Astrocyte of the spinal cord (primary cell): ENCODE data around the gene FOXC1.
A peak's percentile ranks its signal among the peaks of the same experiment; 100 is the strongest.

Source experiments
- DNase-seq: peaks from one replicate; pipeline ENCODE4 v3.0.0; 2011; ENCODE audit warnings: low read depth, low spot score
- H3K4me3 ChIP-seq: 2 replicates; pipeline ENCODE4 v1.5.1; 2011; ENCODE audit warnings: low read depth, mild to moderate bottlenecking, low read length, moderate library complexity
- in situ Hi-C: cut with HindIII; loops from 2 replicates; pipeline ENCODE4 v1.10.0; 2017; ENCODE audit warnings: low sequenced_read_pairs
- TF ChIP-seq, protein P1 (sequence below): IDR thresholded peaks from 2 replicates; pipeline ENCODE4 v1.5.1; 2012; ENCODE audit warnings: low read depth, mild to moderate bottlenecking, low read length, inconsistent platforms

The FOXC1 gene

DNA sequence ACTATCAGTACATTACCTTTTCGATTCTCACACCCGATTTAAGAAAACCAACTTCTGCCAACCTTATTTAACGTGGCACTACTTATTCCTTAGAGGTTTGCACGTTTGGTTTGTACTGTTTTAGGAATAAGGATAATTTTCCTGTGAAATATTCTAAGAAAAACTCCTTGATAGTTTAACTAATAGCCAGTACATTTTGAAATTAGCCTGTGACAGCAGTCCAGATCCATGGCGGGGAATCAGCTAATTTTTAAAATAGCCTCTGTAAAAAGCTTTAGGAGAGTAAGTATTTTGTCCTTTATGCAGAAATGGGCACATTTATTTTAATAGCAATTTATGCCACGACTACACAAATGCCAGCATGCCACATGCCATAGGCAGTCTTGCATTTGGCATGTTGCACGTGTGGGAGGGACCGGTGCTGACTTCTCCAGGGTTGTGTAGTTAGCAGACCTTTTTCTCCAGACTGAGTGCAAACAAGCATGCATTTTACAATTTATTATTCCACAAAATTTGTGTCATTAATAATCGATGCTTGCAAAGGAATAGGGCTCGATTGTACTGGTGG is 6.2 kb downstream of the FOXC1 start:
- in situ Hi-C loops, result no loop called here
- TF ChIP-seq, protein P1, sequence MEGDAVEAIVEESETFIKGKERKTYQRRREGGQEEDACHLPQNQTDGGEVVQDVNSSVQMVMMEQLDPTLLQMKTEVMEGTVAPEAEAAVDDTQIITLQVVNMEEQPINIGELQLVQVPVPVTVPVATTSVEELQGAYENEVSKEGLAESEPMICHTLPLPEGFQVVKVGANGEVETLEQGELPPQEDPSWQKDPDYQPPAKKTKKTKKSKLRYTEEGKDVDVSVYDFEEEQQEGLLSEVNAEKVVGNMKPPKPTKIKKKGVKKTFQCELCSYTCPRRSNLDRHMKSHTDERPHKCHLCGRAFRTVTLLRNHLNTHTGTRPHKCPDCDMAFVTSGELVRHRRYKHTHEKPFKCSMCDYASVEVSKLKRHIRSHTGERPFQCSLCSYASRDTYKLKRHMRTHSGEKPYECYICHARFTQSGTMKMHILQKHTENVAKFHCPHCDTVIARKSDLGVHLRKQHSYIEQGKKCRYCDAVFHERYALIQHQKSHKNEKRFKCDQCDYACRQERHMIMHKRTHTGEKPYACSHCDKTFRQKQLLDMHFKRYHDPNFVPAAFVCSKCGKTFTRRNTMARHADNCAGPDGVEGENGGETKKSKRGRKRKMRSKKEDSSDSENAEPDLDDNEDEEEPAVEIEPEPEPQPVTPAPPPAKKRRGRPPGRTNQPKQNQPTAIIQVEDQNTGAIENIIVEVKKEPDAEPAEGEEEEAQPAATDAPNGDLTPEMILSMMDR, result no peak
- H3K4me3 ChIP-seq, result peak overlapping the region; percentile 62
- no peak for DNase-seq

GRCh38 chr6:1616701-1617463 is 7.2 kb downstream of the FOXC1 start:
- TF ChIP-seq, protein P1, result no peak
- in situ Hi-C loops, result no loop called here
- H3K4me3 ChIP-seq, result no peak overlapping the region
- DNase-seq, result no peak

GRCh38 chr6:1617466-1618310 is 8.0 kb downstream of the FOXC1 start:
- H3K4me3 ChIP-seq, result no peak overlapping the region
- in situ Hi-C loops, result no loop called here

DNA sequence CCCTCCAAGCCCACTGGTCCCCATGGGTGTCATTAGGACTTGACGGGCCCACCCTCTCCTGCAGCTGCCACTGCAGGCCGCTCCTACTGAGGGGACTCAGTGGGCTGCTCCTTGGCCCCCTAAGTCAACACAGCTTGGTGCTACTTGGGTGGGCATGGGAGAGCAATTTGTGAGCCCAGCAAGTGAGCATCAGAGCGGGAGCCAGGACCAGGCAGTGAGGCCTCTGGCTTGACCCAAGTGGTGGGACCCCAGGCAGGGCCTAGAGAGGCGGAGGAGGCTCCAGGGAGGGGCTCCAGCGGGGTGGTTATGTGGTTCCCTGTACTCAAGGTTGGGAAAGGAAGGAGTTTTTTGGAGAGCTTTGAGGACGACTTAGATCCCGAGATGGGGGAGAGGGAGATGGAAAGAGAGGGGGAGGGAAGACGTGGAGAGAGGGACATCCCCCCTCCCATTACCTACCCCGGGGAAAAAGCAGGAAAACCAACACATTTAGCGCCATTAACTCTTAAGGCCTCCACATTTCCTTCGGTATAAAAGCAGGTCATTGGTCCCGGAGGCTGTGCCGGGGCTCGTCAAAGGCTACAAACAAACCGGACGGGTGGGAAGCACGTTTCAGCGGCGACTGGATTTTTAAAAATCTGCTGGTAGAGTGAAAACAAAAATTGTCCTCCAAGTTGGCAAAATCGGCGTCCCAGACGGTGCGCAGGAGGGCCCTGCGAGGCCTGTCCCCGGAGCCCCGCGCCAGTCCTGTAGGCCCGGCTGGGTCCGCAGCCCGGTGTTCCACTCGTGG is 8.8 kb downstream of the FOXC1 start:
- in situ Hi-C loops, result no loop called here
- no peak overlapping the region for H3K4me3 ChIP-seq
- TF ChIP-seq, protein P1, result no peak
- no peak for DNase-seq

More at GRCh38 chr6:1617466-1618310, 8.0 kb downstream of the FOXC1 start:
- no peak for DNase-seq
- TF ChIP-seq, protein P1, result no peak

GRCh38 chr6:1619098-1619672 is 9.5 kb downstream of the FOXC1 start:
- TF ChIP-seq, protein P1, result no peak
- in situ Hi-C loops, result no loop called here
- DNase-seq, result no peak
- H3K4me3 ChIP-seq, result no peak overlapping the region
